MCF 10A (cell line): ENCODE measurements around the gene VWA3B. TPM values are rescaled to one million over a fixed set of nuclear protein-coding genes. Genes with fewer than 3 reads are reported as not detected.
"Not testable (repeated sequence)": the region's sequence is repeated elsewhere in the genome, so short reads cannot be mapped to it uniquely, and the experiment has no call there.

Experiments used
- BruUV-seq: library from RNA; stranded (reverse); fragments of 400-500 nt; replicated peaks from 2 replicates; lab custom pipeline; 2021; lab: Mats Ljungman, UMichigan
- CTCF ChIA-PET: fragments of 300-600 bp; sonication (Branson Sonifier 250); formaldehyde crosslinking; extraction: SDS; loops from one replicate; lab custom pipeline; 2021; ENCODE audit warnings: antibody characterized with exemption, inconsistent platforms; lab: Yijun Ruan, JAX
- POLR2A ChIA-PET: fragments of 300-600, 350-650 bp; sonication (Branson Sonifier 250); formaldehyde crosslinking; extraction: SDS; loops from one replicate; lab custom pipeline; 2020; ENCODE audit warnings: antibody characterized with exemption, inconsistent platforms; lab: Yijun Ruan, JAX
- DNase-seq: peaks from one replicate; pipeline ENCODE4 v3.0.0-alpha.2; 2018; ENCODE audit not compliant: unreplicated experiment
- H3K27ac Mint-ChIP-seq: one replicate; pipeline ENCODE4 v1.8.0; 2022; ENCODE audit warnings: mild to moderate bottlenecking, low read depth, mixed read lengths; ENCODE audit not compliant: unreplicated experiment
- H3K27me3 Mint-ChIP-seq: one replicate; pipeline ENCODE4 v1.8.0; 2022; ENCODE audit warnings: mixed read lengths; ENCODE audit not compliant: insufficient read depth, unreplicated experiment
- H3K36me3 Mint-ChIP-seq: one replicate; pipeline ENCODE4 v1.8.0; 2022; ENCODE audit warnings: mild to moderate bottlenecking, moderate library complexity, mixed read lengths; ENCODE audit not compliant: insufficient read depth, unreplicated experiment
- H3K4me1 Mint-ChIP-seq: one replicate; pipeline ENCODE4 v1.8.0; 2022; ENCODE audit warnings: mixed read lengths; ENCODE audit not compliant: insufficient read depth, unreplicated experiment
- H3K4me3 Mint-ChIP-seq: one replicate; pipeline ENCODE4 v1.8.0; 2022; ENCODE audit warnings: mild to moderate bottlenecking, moderate library complexity, mixed read lengths; ENCODE audit not compliant: unreplicated experiment
- H3K9me3 Mint-ChIP-seq: one replicate; pipeline ENCODE4 v1.8.0; 2022; ENCODE audit warnings: mixed read lengths; ENCODE audit not compliant: unreplicated experiment
- CTCF ChIP-seq: fragments of 200-600 bp; IDR thresholded peaks from one replicate; pipeline ENCODE4 v1.8.0; 2022; ENCODE audit warnings: antibody characterized with exemption, mild to moderate bottlenecking; ENCODE audit not compliant: unreplicated experiment
- intact Hi-C: fragments of 100-400 bp; cut with micrococcal nuclease; formaldehyde crosslinking; loops from 2 replicates; pipeline ENCODE4 v1.14.1; 2022
- total RNA-seq: library from RNA; stranded (reverse); gene quantifications from 2 replicates; pipeline ENCODE4 v1.2.3, GENCODE V29; 2022

Gene VWA3B
- total RNA-seq, 1 experiment from 2014 or later: not detected

- Mint-ChIP-seq H3K4me3 (no peak overlapping the region), H3K4me1 (no peaks in the 10 kb centered on the region), H3K27ac (no peak overlapping the region), H3K27me3 (no peaks in the 10 kb centered on the region), H3K9me3 (peaks cover 5% of the 10 kb centered on the region), H3K36me3 (no peaks in the 10 kb centered on the region)
- DNase-seq: no peak
- intact Hi-C loops: no loop called here
- CTCF ChIA-PET: no interaction called here
- no peak for TF ChIP-seq CTCF
- POLR2A ChIA-PET: no interaction called here
- no TSS peak for BruUV-seq
Observed at GRCh38 chr2:98091738-98092137, 4.8 kb downstream of the VWA3B start.

DNA sequence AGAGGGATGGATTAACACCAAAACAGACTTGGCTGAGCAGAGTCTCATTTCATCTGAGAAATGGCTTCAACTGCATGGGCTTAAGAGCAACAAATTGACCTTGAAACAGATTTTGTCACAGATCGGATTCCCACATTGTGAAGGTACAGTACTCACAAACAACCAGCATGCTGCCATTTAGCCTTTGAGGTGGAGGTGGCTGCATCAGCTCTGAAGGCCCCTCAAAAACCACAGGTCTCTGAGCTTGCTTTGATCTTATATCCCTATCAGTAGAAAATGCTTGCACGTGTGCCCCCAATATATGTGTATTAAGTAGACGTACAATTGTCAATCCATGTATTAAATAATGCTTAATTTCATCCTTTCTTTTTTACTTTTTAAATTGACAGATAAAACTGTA, 6.2 kb downstream of the VWA3B start:
- no peak overlapping the region for H3K4me3 Mint-ChIP-seq
- no peak for DNase-seq
- H3K36me3 Mint-ChIP-seq: no peaks in the 10 kb centered on the region
- H3K4me1 Mint-ChIP-seq: no peaks in the 10 kb centered on the region
- intact Hi-C loops: no loop called here
- ChIA-PET CTCF (no interaction called here), POLR2A (interaction anchor here (0.6 kb wide), 1 partner anchor 39 kb away, joined by 3 read pairs; no protein-coding TSS in a partner anchor)
- BruUV-seq: no TSS peak
- no peaks in the 10 kb centered on the region for H3K27me3 Mint-ChIP-seq
- no peak for TF ChIP-seq CTCF
- H3K9me3 Mint-ChIP-seq: peaks cover 5% of the 10 kb centered on the region
- no peak overlapping the region for H3K27ac Mint-ChIP-seq

GRCh38 chr2:98093611-98094010, 6.6 kb downstream of the VWA3B start:
- H3K4me3 Mint-ChIP-seq: no peak overlapping the region
- no peaks in the 10 kb centered on the region for H3K36me3 Mint-ChIP-seq
- TF ChIP-seq CTCF: no peak
- POLR2A ChIA-PET: interaction anchor here (0.6 kb wide), 1 partner anchor 40 kb away, joined by 3 read pairs; no protein-coding TSS in a partner anchor
- intact Hi-C loops: no loop called here
- CTCF ChIA-PET: no interaction called here
- H3K27me3 Mint-ChIP-seq: no peaks in the 10 kb centered on the region
- no TSS peak for BruUV-seq
- DNase-seq: no peak
- H3K27ac Mint-ChIP-seq: no peak overlapping the region
- no peaks in the 10 kb centered on the region for H3K4me1 Mint-ChIP-seq
- peaks cover 5% of the 10 kb centered on the region for H3K9me3 Mint-ChIP-seq

DNA sequence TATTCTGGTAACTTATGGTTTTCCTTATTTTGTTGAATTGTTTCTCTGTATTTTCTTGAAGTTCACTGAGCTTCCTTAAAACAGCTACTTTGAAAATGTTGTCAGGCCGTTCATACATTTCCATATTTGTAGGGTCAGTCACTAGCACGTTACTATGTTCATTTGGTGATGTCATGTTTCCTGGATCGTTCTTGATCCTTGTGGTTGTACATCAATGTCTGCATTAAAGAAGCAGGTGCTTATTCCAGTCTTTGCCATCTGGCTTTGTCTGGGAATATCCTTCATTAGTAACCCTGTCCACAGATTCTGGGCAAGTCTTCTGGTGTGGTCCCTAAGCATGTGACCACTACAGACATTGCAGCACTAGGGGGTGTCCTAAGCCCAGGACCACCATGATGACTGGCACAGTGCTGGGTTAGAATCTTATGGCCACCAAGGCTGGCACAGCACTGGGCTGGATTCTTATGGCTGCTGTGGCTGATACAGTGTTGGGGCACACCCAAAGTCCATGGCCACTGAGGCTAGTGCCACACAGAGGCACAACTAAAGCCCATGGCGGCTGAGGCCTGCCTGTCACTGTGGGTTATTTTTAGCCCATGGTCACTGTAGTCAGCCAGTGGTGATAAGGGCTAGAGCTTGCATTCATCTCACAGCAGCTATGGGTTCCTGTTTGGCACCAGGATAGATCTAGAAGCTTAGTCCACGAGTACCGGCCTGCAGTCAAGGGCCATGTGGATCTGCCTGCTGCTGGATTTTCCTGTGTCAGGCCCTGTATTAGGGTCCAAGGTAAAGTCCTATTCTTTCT, 13.2 kb downstream of the VWA3B start:
- CTCF ChIA-PET: interaction anchor here (0.9 kb wide), 1 partner anchor 293 kb away, joined by 3 read pairs; no protein-coding TSS in a partner anchor
- Mint-ChIP-seq H3K36me3 (no peaks in the 10 kb centered on the region), H3K9me3 (no peaks in the 10 kb centered on the region), H3K27ac (no peak overlapping the region), H3K4me1 (no peaks in the 10 kb centered on the region), H3K4me3 (no peak overlapping the region), H3K27me3 (no peaks in the 10 kb centered on the region)
- POLR2A ChIA-PET: interaction anchor here (0.8 kb wide), 1 partner anchor 22 kb away, joined by 3 read pairs; no protein-coding TSS in a partner anchor
- no peak for TF ChIP-seq CTCF
- intact Hi-C loops: no loop called here
- no peak for DNase-seq
- no TSS peak for BruUV-seq

- H3K27ac Mint-ChIP-seq, H3K4me3 Mint-ChIP-seq, POLR2A ChIA-PET, DNase-seq, H3K36me3 Mint-ChIP-seq, H3K4me1 Mint-ChIP-seq, CTCF ChIA-PET, BruUV-seq, H3K27me3 Mint-ChIP-seq, H3K9me3 Mint-ChIP-seq, intact Hi-C loops: not testable (repeated sequence)
Observed at GRCh38 chr2:98102315-98102714, 15.3 kb downstream of the VWA3B start.
